Measurements from ENCODE around the gene CHCHD5.
"Not testable (repeated sequence)": the region's sequence is repeated elsewhere in the genome, so short reads cannot be mapped to it uniquely, and the experiment has no call there.

CHCHD5 gene

GRCh38 chr2:112588611-112589045 is 4.2 kb downstream of the CHCHD5 start:
- DNase-seq = no peak

GRCh38 chr2:112591413-112591812 is 7.0 kb downstream of the CHCHD5 start:
- no peak for DNase-seq

- no peak for DNase-seq
These were observed 9.3 kb downstream of the CHCHD5 start for GRCh38 chr2:112593736-112594135.

- no peak for DNase-seq
These were observed 13.3 kb downstream of the CHCHD5 start for GRCh38 chr2:112597537-112598322.

- no peak for DNase-seq
These were observed 16.2 kb downstream of the CHCHD5 start for GRCh38 chr2:112600634-112601033.

- DNase-seq = no peak
These were observed 17.3 kb downstream of the CHCHD5 start for GRCh38 chr2:112601754-112602153.

GRCh38 chr2:112602917-112603316 is 18.5 kb downstream of the CHCHD5 start:
- DNase-seq = no peak

- no peak for DNase-seq
These were observed 19.3 kb downstream of the CHCHD5 start for GRCh38 chr2:112603731-112604130.

GRCh38 chr2:112604952-112605351 is 20.5 kb downstream of the CHCHD5 start:
- DNase-seq = no peak

GRCh38 chr2:112605926-112606325 is 21.5 kb downstream of the CHCHD5 start:
- DNase-seq = no peak

GRCh38 chr2:112606547-112606946 is 22.1 kb downstream of the CHCHD5 start:
- DNase-seq = no peak

- DNase-seq = peak; percentile 73
These were observed 23.4 kb downstream of the CHCHD5 start for GRCh38 chr2:112607680-112608438.

GRCh38 chr2:112609320-112609719 is 24.9 kb downstream of the CHCHD5 start:
- DNase-seq = not testable (repeated sequence)

GRCh38 chr2:112612283-112612682 is 27.9 kb downstream of the CHCHD5 start:
- DNase-seq = not testable (repeated sequence)

- DNase-seq = no peak
These were observed 29.9 kb downstream of the CHCHD5 start for GRCh38 chr2:112614201-112614840.

- DNase-seq = no peak
These were observed 30.6 kb downstream of the CHCHD5 start for GRCh38 chr2:112615051-112615450.

- not testable (repeated sequence) for DNase-seq
These were observed 31.4 kb downstream of the CHCHD5 start for GRCh38 chr2:112615798-112616197.

GRCh38 chr2:112618383-112618782 is 34.0 kb downstream of the CHCHD5 start:
- no peak for DNase-seq

- DNase-seq = no peak
These were observed 37.5 kb downstream of the CHCHD5 start for GRCh38 chr2:112621790-112622527.

- DNase-seq = no peak
These were observed 38.1 kb downstream of the CHCHD5 start for GRCh38 chr2:112622528-112622849.

- DNase-seq = peak; percentile 40
These were observed 39.7 kb downstream of the CHCHD5 start for GRCh38 chr2:112623913-112624777.
